Body of pancreas (tissue), 4 donors: ENCODE data around the gene CCDC181. TPM values are rescaled to one million over a fixed set of nuclear protein-coding genes. Genes with fewer than 3 reads are reported as not detected.
A peak's percentile ranks its signal among the peaks of the same experiment; 100 is the strongest.

Experiments
- ATAC-seq: fragments of 150-250 bp; one replicate; pipeline ENCODE4 v1.9.1; 2016
- DNase-seq, 4 donors: peaks; one replicate each; pipeline ENCODE4 v3.0.0-alpha.2; 2019
- H3K27ac ChIP-seq, 4 donors: fragments of 200-600 bp; sonication (generic); 1 replicate in 3 of 4; 2 replicates in 1 of 4; pipeline versions ENCODE4 v1.5.1 to v1.6.1; 2016 to 2019; ENCODE audit warnings: mild to moderate bottlenecking in 1 of 4, mixed read lengths in 1 of 4, moderate library complexity in 1 of 4
- H3K27me3 ChIP-seq, 2 donors: fragments of 200-600 bp; sonication (generic); one replicate each; pipeline ENCODE4 v1.6.0; 2016; ENCODE audit warnings: mild to moderate bottlenecking in 1 of 2
- H3K36me3 ChIP-seq, 2 donors: fragments of 200-600 bp; sonication (generic); replicated peaks in 1 of 2; 2 replicates each; pipeline ENCODE4 v1.5.1; 2016; ENCODE audit warnings: low read depth in 2 of 2; ENCODE audit not compliant: insufficient read depth in 1 of 2
- H3K4me1 ChIP-seq: fragments of 200-600 bp; sonication (generic); one replicate; pipeline ENCODE4 v1.6.0; 2016
- H3K4me3 ChIP-seq, 2 donors: fragments of 200-600 bp; sonication (generic); 1 replicate in 1 of 2; 2 replicates in 1 of 2; pipeline ENCODE4 v1.5.1; 2016 to 2019
- H3K9me3 ChIP-seq, 3 donors: fragments of 200-600 bp; sonication (generic); 1 replicate in 2 of 3; 2 replicates in 1 of 3; pipeline ENCODE4 v1.5.1; 2016
- POLR2A ChIP-seq, 3 donors: fragments of 450-650 bp; IDR thresholded peaks; one replicate each; pipeline ENCODE4 v1.6.1; 2016; ENCODE audit warnings: antibody characterized with exemption in 3 of 3, mild to moderate bottlenecking in 2 of 3
- WGBS, 2 donors: methylation state at CpG; one replicate each; pipeline ENCODE4 v1.1.5; 2017; 5-methylcytosine and 5-hydroxymethylcytosine counted together
- intact Hi-C: fragments of 100-400 bp; cut with DNase I; formaldehyde crosslinking; loops from one replicate; pipeline ENCODE4 v1.15.1; 2023
- total RNA-seq, 2 donors: library from RNA; depleted of rRNA; stranded (reverse); fragments of >200 nt; gene quantifications; one replicate each; pipeline ENCODE4 v1.1.0, GENCODE V29; 2016
- TF ChIP-seq, protein P1 (sequence below), 7 experiments: fragments of 450-650 bp in 4 of 7; fragments of 200-600 bp in 3 of 7; sonication (generic) in 3 of 7; IDR thresholded peaks; one replicate each; pipeline ENCODE4 v1.5.1; 2016 to 2019; ENCODE audit warnings: antibody characterized with exemption in 7 of 7

Gene CCDC181
- total RNA-seq, 2 donors from 2014 or later = 4.2 to 8.2 TPM

- Histone ChIP-seq H3K27me3 (no peaks in the 10 kb centered on the region), H3K4me1 (no peaks in the 10 kb centered on the region), H3K4me3 (no peak overlapping the region), H3K9me3 (no peaks in the 10 kb centered on the region), H3K27ac (no peak overlapping the region), H3K36me3 (no peaks in the 10 kb centered on the region)
- intact Hi-C loops = no loop called here
- ATAC-seq (no peak), DNase-seq (no peak)
- WGBS, 2 donors = 89 to 93% methylated on average over 7 of the region's 7 CpGs
- TF ChIP-seq, protein P1, sequence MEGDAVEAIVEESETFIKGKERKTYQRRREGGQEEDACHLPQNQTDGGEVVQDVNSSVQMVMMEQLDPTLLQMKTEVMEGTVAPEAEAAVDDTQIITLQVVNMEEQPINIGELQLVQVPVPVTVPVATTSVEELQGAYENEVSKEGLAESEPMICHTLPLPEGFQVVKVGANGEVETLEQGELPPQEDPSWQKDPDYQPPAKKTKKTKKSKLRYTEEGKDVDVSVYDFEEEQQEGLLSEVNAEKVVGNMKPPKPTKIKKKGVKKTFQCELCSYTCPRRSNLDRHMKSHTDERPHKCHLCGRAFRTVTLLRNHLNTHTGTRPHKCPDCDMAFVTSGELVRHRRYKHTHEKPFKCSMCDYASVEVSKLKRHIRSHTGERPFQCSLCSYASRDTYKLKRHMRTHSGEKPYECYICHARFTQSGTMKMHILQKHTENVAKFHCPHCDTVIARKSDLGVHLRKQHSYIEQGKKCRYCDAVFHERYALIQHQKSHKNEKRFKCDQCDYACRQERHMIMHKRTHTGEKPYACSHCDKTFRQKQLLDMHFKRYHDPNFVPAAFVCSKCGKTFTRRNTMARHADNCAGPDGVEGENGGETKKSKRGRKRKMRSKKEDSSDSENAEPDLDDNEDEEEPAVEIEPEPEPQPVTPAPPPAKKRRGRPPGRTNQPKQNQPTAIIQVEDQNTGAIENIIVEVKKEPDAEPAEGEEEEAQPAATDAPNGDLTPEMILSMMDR (IDR thresholded peaks at IDR 0.05) = no peak
- no peak for TF ChIP-seq POLR2A (IDR thresholded peaks at IDR 0.05)
Observed at GRCh38 chr1:169361281-169361680, 66.0 kb downstream of the CCDC181 start.

DNA sequence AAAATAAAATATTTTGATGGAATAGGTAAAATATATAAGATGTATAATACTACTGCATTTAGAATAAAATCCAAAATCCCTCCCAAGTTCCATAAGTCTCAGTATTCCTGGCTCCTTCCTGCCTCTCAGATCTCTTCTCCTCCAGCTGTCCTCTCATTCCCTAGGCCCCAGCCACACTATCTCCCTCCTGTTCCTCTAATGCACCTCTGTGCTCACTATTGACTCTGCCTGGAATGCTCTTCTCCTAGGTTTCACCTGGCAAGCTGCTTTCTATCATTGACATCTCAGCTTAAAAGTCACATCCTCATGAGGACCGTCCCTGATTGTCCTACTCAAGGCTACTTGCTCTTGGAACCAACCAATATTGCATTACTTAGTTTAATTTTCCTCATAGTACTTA is 66.9 kb downstream of the CCDC181 start:
- Histone ChIP-seq H3K27ac (no peak overlapping the region), H3K9me3 (no peaks in the 10 kb centered on the region), H3K36me3 (no peaks in the 10 kb centered on the region), H3K4me1 (no peaks in the 10 kb centered on the region), H3K4me3 (no peak overlapping the region), H3K27me3 (no peaks in the 10 kb centered on the region)
- no peak for TF ChIP-seq POLR2A (IDR thresholded peaks at IDR 0.05)
- TF ChIP-seq, protein P1 (IDR thresholded peaks at IDR 0.05) = no peak
- intact Hi-C loops = no loop called here
- no peak for ATAC-seq
- 74 to 77% methylated on average over 1 of the region's 1 CpG for WGBS, 2 donors
- DNase-seq = no peak

DNA sequence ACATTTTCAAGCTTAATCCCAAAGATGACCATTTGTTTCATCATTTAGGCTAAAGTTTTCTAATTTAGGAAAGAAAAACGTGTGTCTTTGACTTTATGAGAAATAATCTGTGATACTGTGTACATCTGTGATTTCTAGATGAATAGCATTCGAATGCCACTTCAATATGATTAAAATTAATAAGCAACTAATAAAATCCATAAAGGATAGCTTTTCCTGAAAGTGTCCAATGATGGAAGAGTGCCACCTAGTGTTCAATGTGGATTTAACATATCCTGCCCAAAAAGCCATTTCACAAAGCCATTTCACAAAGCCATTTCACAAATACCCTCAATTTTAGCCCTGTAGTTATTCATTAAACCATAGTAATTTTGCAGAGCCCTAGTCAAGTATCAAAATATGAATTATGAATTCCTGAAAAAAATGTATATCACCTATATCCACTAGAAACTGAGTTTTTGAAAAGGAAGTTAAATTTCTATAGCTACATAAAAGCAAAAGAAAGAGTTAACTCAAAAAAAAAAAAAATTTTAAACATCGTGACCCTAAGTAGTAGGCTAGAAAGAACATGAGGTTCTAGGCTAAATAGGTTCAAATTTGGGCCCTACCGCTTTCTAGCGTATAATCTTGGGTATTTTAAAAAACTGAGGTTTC is 78.8 kb downstream of the CCDC181 start:
- Histone ChIP-seq H3K4me3 (no peak overlapping the region), H3K27me3 (no peaks in the 10 kb centered on the region), H3K9me3 (no peaks in the 10 kb centered on the region), H3K27ac (no peak overlapping the region), H3K36me3 (no peaks in the 10 kb centered on the region), H3K4me1 (no peaks in the 10 kb centered on the region)
- DNase-seq = peak in 1 of 4 donors; percentile 21
- 39 to 41% methylated on average over 5 of the region's 5 CpGs for WGBS, 2 donors
- peak; percentile 33 for ATAC-seq
- intact Hi-C loops = loop anchor here (10.0 kb wide), 1 partner anchor 744 kb away; no protein-coding TSS in a partner anchor
- TF ChIP-seq POLR2A (IDR thresholded peaks at IDR 0.05) = no peak
- TF ChIP-seq, protein P1 (IDR thresholded peaks at IDR 0.05) = peak; percentile 50 to 88 (median 80)

GRCh38 chr1:169347688-169348382 is 79.4 kb downstream of the CCDC181 start:
- no peak overlapping the region for H3K4me3 ChIP-seq
- no peaks in the 10 kb centered on the region for H3K4me1 ChIP-seq
- 63 to 77% methylated on average over 2 of the region's 2 CpGs for WGBS, 2 donors
- H3K36me3 ChIP-seq = no peaks in the 10 kb centered on the region
- no peaks in the 10 kb centered on the region for H3K27me3 ChIP-seq
- intact Hi-C loops = loop anchor here (10.0 kb wide), 1 partner anchor 743 kb away; no protein-coding TSS in a partner anchor
- no peaks in the 10 kb centered on the region for H3K9me3 ChIP-seq
- ATAC-seq (no peak), DNase-seq (no peak)
- H3K27ac ChIP-seq = no peak overlapping the region
- TF ChIP-seq POLR2A (IDR thresholded peaks at IDR 0.05) = no peak
- TF ChIP-seq, protein P1 (IDR thresholded peaks at IDR 0.05) = no peak
